ENCODE results near the gene ARHGAP18. TPM values are rescaled to one million over a fixed set of nuclear protein-coding genes. Genes with fewer than 3 reads are reported as not detected.

Gene ARHGAP18
- polyA plus RNA-seq, 2 donors = 2.1 to 2.2 TPM

Other genes with a start within 250 kb of the ARHGAP18 start
- gene TMEM244, start 151.1 kb upstream of the ARHGAP18 start, polyA plus RNA-seq = not detected

All from esophagus (tissue), 2 donors.